MM.1S (cell line): ENCODE measurements around the gene THOP1.

ENCODE experiments used
- EZH2 ChIP-seq: fragments of 300-600 bp; sonication (generic); optimal IDR thresholded peaks from 2 replicates; pipeline ENCODE3; 2017; ENCODE audit warnings: low read depth, mild to moderate bottlenecking, antibody characterized with exemption, low read length, mixed read lengths
- EZH2phosphoT487 ChIP-seq: fragments of 300-600 bp; sonication (generic); IDR thresholded peaks from 2 replicates; pipeline ENCODE4 v1.6.1; 2018; ENCODE audit warnings: antibody characterized with exemption, low read length
- TF ChIP-seq, protein P1 (sequence below): fragments of 300-600 bp; sonication (generic); IDR thresholded peaks from 2 replicates; pipeline ENCODE4 v1.5.1; 2016; ENCODE audit warnings: antibody characterized with exemption, low read length, mixed read lengths

DNA sequence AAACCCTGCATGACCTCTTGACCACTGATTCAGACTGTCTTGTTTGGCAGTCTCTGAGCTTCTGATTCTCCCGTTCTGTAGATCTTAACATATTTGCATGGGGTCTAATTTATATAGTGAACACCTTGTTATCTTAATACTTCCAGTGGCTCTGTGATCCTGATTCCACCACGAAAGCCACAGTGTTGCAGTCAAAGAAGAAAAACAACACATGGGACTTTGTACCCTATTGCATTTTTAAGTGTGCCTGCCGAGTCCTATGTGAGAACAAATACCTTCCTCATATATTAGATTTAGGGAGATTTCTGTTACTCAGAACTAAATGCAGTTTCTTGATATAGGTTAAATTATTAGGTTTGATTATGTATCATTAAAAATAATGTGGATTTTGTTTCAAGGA is 69.5 kb downstream of the THOP1 start:
- TF ChIP-seq, protein P1, sequence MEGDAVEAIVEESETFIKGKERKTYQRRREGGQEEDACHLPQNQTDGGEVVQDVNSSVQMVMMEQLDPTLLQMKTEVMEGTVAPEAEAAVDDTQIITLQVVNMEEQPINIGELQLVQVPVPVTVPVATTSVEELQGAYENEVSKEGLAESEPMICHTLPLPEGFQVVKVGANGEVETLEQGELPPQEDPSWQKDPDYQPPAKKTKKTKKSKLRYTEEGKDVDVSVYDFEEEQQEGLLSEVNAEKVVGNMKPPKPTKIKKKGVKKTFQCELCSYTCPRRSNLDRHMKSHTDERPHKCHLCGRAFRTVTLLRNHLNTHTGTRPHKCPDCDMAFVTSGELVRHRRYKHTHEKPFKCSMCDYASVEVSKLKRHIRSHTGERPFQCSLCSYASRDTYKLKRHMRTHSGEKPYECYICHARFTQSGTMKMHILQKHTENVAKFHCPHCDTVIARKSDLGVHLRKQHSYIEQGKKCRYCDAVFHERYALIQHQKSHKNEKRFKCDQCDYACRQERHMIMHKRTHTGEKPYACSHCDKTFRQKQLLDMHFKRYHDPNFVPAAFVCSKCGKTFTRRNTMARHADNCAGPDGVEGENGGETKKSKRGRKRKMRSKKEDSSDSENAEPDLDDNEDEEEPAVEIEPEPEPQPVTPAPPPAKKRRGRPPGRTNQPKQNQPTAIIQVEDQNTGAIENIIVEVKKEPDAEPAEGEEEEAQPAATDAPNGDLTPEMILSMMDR = no peak
- TF ChIP-seq EZH2 (no peak), EZH2phosphoT487 (no peak)
